Parathyroid adenoma (tissue), 2 donors: ENCODE measurements around the gene PHF21B.

Experiments used
- H2AFZ ChIP-seq: fragments of 300-600 bp; sonication (generic); one replicate; pipeline ENCODE4 v1.7.0; 2017; ENCODE audit warnings: antibody characterized with exemption, mild to moderate bottlenecking
- H3K27ac ChIP-seq: fragments of 300-600 bp; sonication (generic); one replicate; pipeline ENCODE4 v1.7.0; 2017
- H3K27me3 ChIP-seq: fragments of 300-600 bp; sonication (generic); one replicate; pipeline ENCODE4 v1.7.0; 2017; ENCODE audit warnings: low read length; ENCODE audit not compliant: control insufficient read depth, insufficient read depth
- H3K36me3 ChIP-seq: fragments of 300-600 bp; sonication (generic); one replicate; pipeline ENCODE4 v1.7.0; 2017; ENCODE audit warnings: low read length; ENCODE audit not compliant: control insufficient read depth, insufficient read depth
- H3K4me1 ChIP-seq: fragments of 300-600 bp; sonication (generic); one replicate; pipeline ENCODE4 v1.7.0; 2017; ENCODE audit warnings: control low read depth
- H3K4me2 ChIP-seq: fragments of 300-600 bp; sonication (generic); one replicate; pipeline ENCODE4 v1.7.0; 2017; ENCODE audit warnings: low read length
- H3K4me3 ChIP-seq: fragments of 300-600 bp; sonication (generic); one replicate; pipeline ENCODE4 v1.7.0; 2017; ENCODE audit warnings: low read depth, low read length
- H3K79me2 ChIP-seq: fragments of 300-600 bp; sonication (generic); one replicate; pipeline ENCODE4 v1.7.0; 2017; ENCODE audit warnings: control low read depth
- H3K9ac ChIP-seq: fragments of 300-600 bp; sonication (generic); one replicate; pipeline ENCODE4 v1.7.0; 2017; ENCODE audit warnings: mild to moderate bottlenecking
- H3K9me3 ChIP-seq: fragments of 300-600 bp; sonication (generic); one replicate; pipeline ENCODE4 v1.7.0; 2017; ENCODE audit warnings: low read length; ENCODE audit not compliant: control insufficient read depth
- TF ChIP-seq, protein P1 (sequence below): fragments of 300-600 bp; sonication (generic); IDR thresholded peaks from one replicate; pipeline ENCODE4 v1.7.0; 2017; ENCODE audit warnings: antibody characterized with exemption, mild to moderate bottlenecking
- donor health status: primary hyperparathyroidism.

The PHF21B gene

DNA sequence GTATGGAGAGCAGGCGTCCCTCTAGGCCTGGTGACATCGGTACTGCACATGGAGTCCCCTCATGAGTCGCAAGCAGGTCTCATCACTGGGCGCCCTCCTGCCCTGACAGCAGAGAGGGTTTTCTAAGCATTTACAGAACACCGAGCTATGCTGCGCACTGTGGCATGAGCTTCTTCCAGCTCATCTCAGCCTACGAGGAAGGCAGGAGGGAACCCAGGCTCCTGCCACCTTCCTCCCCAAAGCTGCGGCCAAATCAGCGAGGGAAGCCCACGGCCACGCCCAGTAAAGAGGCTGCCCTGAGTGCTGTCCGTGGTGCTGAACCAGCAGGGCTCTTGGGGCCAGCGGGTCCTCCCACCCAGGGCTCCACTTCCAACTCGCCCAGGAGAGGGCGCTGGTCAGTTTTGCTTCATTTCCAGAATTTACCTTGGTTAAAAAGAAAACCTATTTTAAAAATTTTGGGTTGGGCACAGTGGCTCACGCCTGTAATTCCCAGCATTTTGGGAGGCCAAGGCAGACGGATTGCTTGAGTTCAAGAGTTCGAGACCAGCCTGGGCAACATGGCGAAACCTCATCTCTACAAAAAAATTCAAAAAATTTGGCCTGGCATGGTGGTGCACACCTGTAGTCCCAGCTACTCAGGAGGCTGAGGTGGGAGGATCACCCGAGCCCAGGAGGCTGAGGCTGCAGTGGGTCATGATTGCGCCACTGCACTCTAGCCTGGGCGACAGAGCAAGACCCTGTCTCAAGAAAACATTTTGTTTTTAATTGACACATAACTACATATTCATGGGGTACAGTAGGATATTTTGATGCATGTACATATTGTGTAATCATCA, 34.2 kb downstream of the PHF21B start:
- Histone ChIP-seq H3K4me1 (no peaks in the 10 kb centered on the region), H3K4me2 (no peak overlapping the region)

DNA sequence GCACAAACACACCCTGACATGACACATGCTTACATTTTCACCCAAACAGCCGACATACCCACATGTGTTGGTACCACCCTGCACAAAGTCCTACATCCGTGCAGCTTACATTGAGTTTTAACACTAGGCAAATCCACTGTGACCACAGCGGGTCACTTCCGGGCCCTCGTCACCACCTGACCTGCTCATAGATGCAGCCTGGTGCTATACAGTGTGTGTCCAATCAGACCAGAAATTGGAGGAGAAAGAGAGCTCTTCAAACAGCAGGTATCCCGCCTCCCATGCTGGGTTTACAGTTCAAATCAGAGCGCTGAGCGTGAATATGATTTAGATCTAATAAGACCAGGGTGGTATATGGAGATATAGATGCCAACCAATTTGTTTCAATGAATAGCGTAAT, 35.4 kb downstream of the PHF21B start:
- TF ChIP-seq, protein P1, sequence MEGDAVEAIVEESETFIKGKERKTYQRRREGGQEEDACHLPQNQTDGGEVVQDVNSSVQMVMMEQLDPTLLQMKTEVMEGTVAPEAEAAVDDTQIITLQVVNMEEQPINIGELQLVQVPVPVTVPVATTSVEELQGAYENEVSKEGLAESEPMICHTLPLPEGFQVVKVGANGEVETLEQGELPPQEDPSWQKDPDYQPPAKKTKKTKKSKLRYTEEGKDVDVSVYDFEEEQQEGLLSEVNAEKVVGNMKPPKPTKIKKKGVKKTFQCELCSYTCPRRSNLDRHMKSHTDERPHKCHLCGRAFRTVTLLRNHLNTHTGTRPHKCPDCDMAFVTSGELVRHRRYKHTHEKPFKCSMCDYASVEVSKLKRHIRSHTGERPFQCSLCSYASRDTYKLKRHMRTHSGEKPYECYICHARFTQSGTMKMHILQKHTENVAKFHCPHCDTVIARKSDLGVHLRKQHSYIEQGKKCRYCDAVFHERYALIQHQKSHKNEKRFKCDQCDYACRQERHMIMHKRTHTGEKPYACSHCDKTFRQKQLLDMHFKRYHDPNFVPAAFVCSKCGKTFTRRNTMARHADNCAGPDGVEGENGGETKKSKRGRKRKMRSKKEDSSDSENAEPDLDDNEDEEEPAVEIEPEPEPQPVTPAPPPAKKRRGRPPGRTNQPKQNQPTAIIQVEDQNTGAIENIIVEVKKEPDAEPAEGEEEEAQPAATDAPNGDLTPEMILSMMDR = no peak
- H3K4me2 ChIP-seq = no peak overlapping the region
- no peak overlapping the region for H2AFZ ChIP-seq
- H3K27me3 ChIP-seq = no peaks in the 10 kb centered on the region
- no peaks in the 10 kb centered on the region for H3K9me3 ChIP-seq
- H3K79me2 ChIP-seq = no peaks in the 10 kb centered on the region
- no peaks in the 10 kb centered on the region for H3K4me1 ChIP-seq
- H3K9ac ChIP-seq = no peak overlapping the region
- H3K4me3 ChIP-seq = no peak overlapping the region
- no peaks in the 10 kb centered on the region for H3K36me3 ChIP-seq
- no peak overlapping the region for H3K27ac ChIP-seq

More for the DNA sequence above, 34.2 kb downstream of the PHF21B start:
- H3K9ac ChIP-seq = no peak overlapping the region
- no peak overlapping the region for H2AFZ ChIP-seq
- no peaks in the 10 kb centered on the region for H3K36me3 ChIP-seq
- no peak overlapping the region for H3K4me3 ChIP-seq
- H3K9me3 ChIP-seq = no peaks in the 10 kb centered on the region
- no peaks in the 10 kb centered on the region for H3K79me2 ChIP-seq
- H3K27ac ChIP-seq = no peak overlapping the region
- TF ChIP-seq, protein P1 = peak; percentile 48
- no peaks in the 10 kb centered on the region for H3K27me3 ChIP-seq

DNA sequence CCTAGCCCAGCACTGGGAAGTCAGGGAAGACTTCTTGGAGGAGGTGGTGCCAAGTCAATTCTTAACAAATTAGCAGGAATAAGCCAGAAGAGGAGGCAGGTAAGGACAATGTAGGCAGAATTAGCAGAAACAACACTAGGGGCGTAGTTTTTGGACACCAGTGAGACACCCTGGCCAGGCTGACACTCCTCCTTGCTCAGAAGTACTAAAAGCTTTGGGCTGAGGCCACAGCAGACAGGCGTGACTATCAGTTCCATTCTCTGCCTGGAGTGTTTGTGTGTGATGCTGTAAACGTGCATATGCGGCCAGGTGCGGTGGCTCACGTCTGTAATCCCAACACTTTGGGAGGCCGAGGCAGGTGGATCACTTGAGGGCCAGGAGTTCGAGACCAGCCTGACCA, 36.0 kb downstream of the PHF21B start:
- H3K9me3 ChIP-seq = no peaks in the 10 kb centered on the region
- no peaks in the 10 kb centered on the region for H3K4me1 ChIP-seq
- no peak overlapping the region for H3K4me3 ChIP-seq
- TF ChIP-seq, protein P1 = no peak
- H3K9ac ChIP-seq = no peak overlapping the region
- H3K4me2 ChIP-seq = no peak overlapping the region
- no peak overlapping the region for H3K27ac ChIP-seq
- no peaks in the 10 kb centered on the region for H3K27me3 ChIP-seq
- H3K36me3 ChIP-seq = no peaks in the 10 kb centered on the region
- no peak overlapping the region for H2AFZ ChIP-seq
- no peaks in the 10 kb centered on the region for H3K79me2 ChIP-seq

DNA sequence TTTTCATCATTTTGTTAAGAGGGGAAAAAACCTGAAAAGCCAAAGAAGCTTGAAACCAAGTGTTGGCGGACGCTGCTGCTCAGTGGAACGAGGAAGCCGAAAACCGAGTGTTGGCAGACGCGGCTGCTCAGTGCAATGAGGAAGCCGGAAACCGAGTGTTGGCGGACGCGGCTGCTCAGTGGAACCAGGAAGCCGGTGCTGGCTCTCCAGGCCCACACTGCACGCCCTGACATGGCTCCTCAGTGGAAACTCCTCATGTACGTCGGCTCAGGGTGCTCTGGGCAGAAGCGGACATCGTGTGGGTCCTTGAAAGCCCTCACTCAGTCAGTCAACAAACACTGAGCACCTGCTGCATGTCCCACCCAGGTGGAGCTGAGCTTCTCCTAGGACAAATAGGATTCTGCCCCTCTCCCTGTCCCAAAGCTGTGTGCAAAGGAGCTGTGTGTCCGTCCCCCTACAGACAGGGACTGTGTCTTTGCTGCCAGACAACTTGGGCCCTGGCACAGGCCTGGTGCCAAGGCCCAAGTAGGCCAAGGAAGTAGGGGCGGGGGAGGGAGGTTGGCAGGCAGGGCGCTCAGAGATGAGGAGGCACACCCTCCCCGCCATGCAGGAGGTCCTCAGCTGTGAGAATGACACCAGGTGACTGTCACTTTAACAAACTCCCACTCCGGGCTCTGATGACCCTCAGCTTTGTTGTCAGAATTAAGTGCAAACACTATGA, 37.3 kb downstream of the PHF21B start:
- Histone ChIP-seq H3K27me3 (no peaks in the 10 kb centered on the region), H3K4me1 (no peaks in the 10 kb centered on the region), H3K9me3 (no peaks in the 10 kb centered on the region), H3K79me2 (no peaks in the 10 kb centered on the region), H3K27ac (no peak overlapping the region), H3K4me2 (no peak overlapping the region), H3K9ac (no peak overlapping the region), H3K36me3 (no peaks in the 10 kb centered on the region), H2AFZ (no peak overlapping the region), H3K4me3 (no peak overlapping the region)
- TF ChIP-seq, protein P1 = no peak
